H1 (cell line): ENCODE results near the gene BPIFB2. TPM values are rescaled to one million over a fixed set of nuclear protein-coding genes. Genes with fewer than 3 reads are reported as not detected.

Experiments
- CTCF ChIA-PET: fragments of 300-600 bp; sonication (Branson Sonifier 250); formaldehyde crosslinking; loops from one replicate; lab custom pipeline; 2021; ENCODE audit not compliant: partially characterized antibody; lab: Charles Lee
- POLR2A ChIA-PET: fragments of 300-600 bp; sonication (Branson Sonifier 250); formaldehyde crosslinking; loops from one replicate; lab custom pipeline; 2021; ENCODE audit warnings: inconsistent platforms; ENCODE audit not compliant: partially characterized antibody; lab: Charles Lee
- DNase-seq, 2 experiments: peaks; one replicate each; pipeline versions ENCODE4 v3.0.0 to v3.0.0-alpha.2; 2010 to 2022; ENCODE audit warnings: low spot score in 2 of 2, low read depth in 1 of 2, mixed read lengths in 1 of 2
- FAIRE-seq: peaks from 2 replicates; lab custom pipeline; 2011; peaks lifted over from hg19 to GRCh38; lab: Jason Lieb, UNC
- H2AFZ ChIP-seq: 2 replicates; pipeline ENCODE4 v1.8.1; 2012; ENCODE audit warnings: low read length, inconsistent platforms
- H2AK5ac ChIP-seq: 2 replicates; pipeline ENCODE4 v1.6.1; 2013; ENCODE audit warnings: low read depth, low read length
- H2BK120ac ChIP-seq: replicated peaks from 2 replicates; pipeline ENCODE3; 2013; ENCODE audit warnings: low read depth, low read length, inconsistent platforms
- H2BK12ac ChIP-seq: 2 replicates; pipeline ENCODE4 v1.6.1; 2013; ENCODE audit warnings: low read depth, low read length
- H2BK15ac ChIP-seq: 2 replicates; pipeline ENCODE4 v1.6.1; 2013; ENCODE audit warnings: low read length
- H2BK20ac ChIP-seq: 2 replicates; pipeline ENCODE4 v1.6.1; 2013; ENCODE audit warnings: low read length
- H2BK5ac ChIP-seq: 2 replicates; pipeline ENCODE4 v1.6.1; 2013; ENCODE audit warnings: low read depth, low read length
- H3K14ac ChIP-seq: 2 replicates; pipeline ENCODE4 v1.6.1; 2013; ENCODE audit warnings: inconsistent platforms; ENCODE audit not compliant: insufficient read length
- H3K18ac ChIP-seq: 2 replicates; pipeline ENCODE4 v1.6.1; 2013; ENCODE audit warnings: low read length; ENCODE audit errors: extremely low read depth
- H3K23ac ChIP-seq: 2 replicates; pipeline ENCODE4 v1.6.1; 2013; ENCODE audit warnings: inconsistent platforms; ENCODE audit not compliant: insufficient read length
- H3K23me2 ChIP-seq: 2 replicates; pipeline ENCODE4 v1.6.1; 2013; ENCODE audit warnings: low read depth, low read length
- H3K27ac ChIP-seq: 2 replicates; pipeline ENCODE4 v1.6.1; 2011; ENCODE audit warnings: low read depth, low read length, inconsistent platforms
- H3K27me3 ChIP-seq, 4 experiments: replicated peaks in 1 of 4; 1 replicate in 1 of 4; 2 replicates in 3 of 4; pipeline versions ENCODE4 v1.6.1 to v1.8.1; 2011 to 2013; ENCODE audit warnings: low read length in 3 of 4, mild to moderate bottlenecking in 3 of 4, inconsistent platforms in 2 of 4, mixed read lengths in 2 of 4, moderate library complexity in 1 of 4; ENCODE audit not compliant: control insufficient read depth in 3 of 4, insufficient read depth in 3 of 4; ENCODE audit errors: extremely low read depth in 1 of 4
- H3K36me3 ChIP-seq, 4 experiments: 2 replicates each; pipeline versions ENCODE4 v1.6.1 to v1.8.1; 2011 to 2013; ENCODE audit warnings: mild to moderate bottlenecking in 4 of 4, low read length in 3 of 4, moderate library complexity in 2 of 4, control low read depth in 1 of 4, inconsistent platforms in 1 of 4; ENCODE audit not compliant: insufficient read depth in 4 of 4, control insufficient read depth in 2 of 4
- H3K4ac ChIP-seq: replicated peaks from 2 replicates; pipeline ENCODE3; 2013; ENCODE audit warnings: low read length, low read depth, mixed read lengths, inconsistent platforms; ENCODE audit not compliant: insufficient read length
- H3K4me1 ChIP-seq, 4 experiments: replicated peaks in 1 of 4; 1 replicate in 1 of 4; 2 replicates in 3 of 4; pipeline versions ENCODE4 v1.6.1 to v1.8.1; 2011 to 2013; ENCODE audit warnings: low read length in 3 of 4, inconsistent platforms in 2 of 4, mixed read lengths in 1 of 4; ENCODE audit not compliant: insufficient read depth in 4 of 4, control insufficient read depth in 3 of 4
- H3K4me2 ChIP-seq, 2 experiments: 2 replicates each; pipeline versions ENCODE4 v1.6.1 to v1.8.1; 2011 to 2013; ENCODE audit warnings: low read depth in 2 of 2, low read length in 2 of 2, control low read depth in 1 of 2, inconsistent platforms in 1 of 2, mild to moderate bottlenecking in 1 of 2; ENCODE audit not compliant: insufficient read depth in 1 of 2
- H3K4me3 ChIP-seq, 4 experiments: fragments of 200-600, 300-600 bp in 1 of 4; sonication (generic), shearing (Covaris generic), sonication (Bioruptor Twin) in 1 of 4; 2 replicates each; pipeline versions ENCODE4 v1.5.1 to v1.8.1; 2011 to 2016; ENCODE audit warnings: low read length in 4 of 4, low read depth in 3 of 4, control low read depth in 2 of 4, inconsistent platforms in 2 of 4, mild to moderate bottlenecking in 2 of 4, mixed read lengths in 1 of 4, moderate library complexity in 1 of 4; ENCODE audit not compliant: insufficient read depth in 2 of 4; ENCODE audit errors: extremely low read depth in 1 of 4
- H3K56ac ChIP-seq: replicated peaks from 2 replicates; pipeline ENCODE3; 2013; ENCODE audit warnings: low read depth, mild to moderate bottlenecking, mixed read lengths, low read length, inconsistent platforms; ENCODE audit not compliant: insufficient read length
- H3K79me1 ChIP-seq: 2 replicates; pipeline ENCODE4 v1.6.1; 2013; ENCODE audit warnings: low read depth, low read length, control low read depth
- H3K79me2 ChIP-seq, 2 experiments: 2 replicates each; pipeline versions ENCODE4 v1.6.1 to v1.8.1; 2012 to 2013; ENCODE audit warnings: low read length in 2 of 2, mild to moderate bottlenecking in 2 of 2, inconsistent platforms in 1 of 2; ENCODE audit not compliant: insufficient read depth in 2 of 2, control insufficient read depth in 1 of 2
- H3K9ac ChIP-seq, 4 experiments: replicated peaks in 1 of 4; 1 replicate in 1 of 4; 2 replicates in 3 of 4; pipeline versions ENCODE4 v1.6.1 to v1.8.1; 2011 to 2013; ENCODE audit warnings: low read depth in 3 of 4, low read length in 3 of 4, control low read depth in 2 of 4, mild to moderate bottlenecking in 2 of 4, moderate library complexity in 2 of 4, inconsistent platforms in 1 of 4; ENCODE audit errors: extremely low read depth in 1 of 4
- H3K9me3 ChIP-seq, 2 experiments: 2 replicates each; pipeline versions ENCODE4 v1.6.1 to v1.8.1; 2012 to 2013; ENCODE audit warnings: mild to moderate bottlenecking in 2 of 2, moderate library complexity in 2 of 2, control low read depth in 1 of 2, inconsistent platforms in 1 of 2, low read depth in 1 of 2, low read length in 1 of 2, mixed read lengths in 1 of 2; ENCODE audit not compliant: insufficient read depth in 2 of 2
- H4K20me1 ChIP-seq, 2 experiments: replicated peaks in 1 of 2; 2 replicates each; pipeline versions ENCODE3 to v1.8.1; 2011 to 2013; ENCODE audit warnings: inconsistent platforms in 2 of 2, low read length in 2 of 2, mild to moderate bottlenecking in 1 of 2; ENCODE audit not compliant: insufficient read depth in 2 of 2, control insufficient read depth in 1 of 2
- H4K5ac ChIP-seq: 2 replicates; pipeline ENCODE4 v1.6.1; 2013; ENCODE audit warnings: low read length, low read depth, mixed read lengths, inconsistent platforms; ENCODE audit not compliant: insufficient read length
- H4K8ac ChIP-seq: 2 replicates; pipeline ENCODE4 v1.8.0; 2013; ENCODE audit warnings: mild to moderate bottlenecking, moderate library complexity, low read length, inconsistent platforms; ENCODE audit not compliant: insufficient read depth; ENCODE audit errors: extremely low read depth
- H4K91ac ChIP-seq: replicated peaks from 2 replicates; pipeline ENCODE3; 2013; ENCODE audit warnings: low read length, mixed read lengths, inconsistent platforms; ENCODE audit not compliant: insufficient read length
- BCL11A ChIP-seq, 2 experiments: IDR thresholded peaks; one replicate each; pipeline ENCODE4 v1.6.1; 2011; ENCODE audit warnings: low read depth in 2 of 2, low read length in 2 of 2, mild to moderate bottlenecking in 2 of 2
- EZH2 ChIP-seq: fragments of 200-600 bp; sonication (generic); IDR thresholded peaks from 2 replicates; pipeline ENCODE4 v1.7.1; 2012; ENCODE audit warnings: low read depth, mild to moderate bottlenecking, moderate library complexity, low read length, inconsistent platforms; ENCODE audit not compliant: severe bottlenecking
- FOSL1 ChIP-seq: IDR thresholded peaks from 2 replicates; pipeline ENCODE4 v1.6.1; 2011; ENCODE audit warnings: mild to moderate bottlenecking, low read depth, low read length, moderate library complexity; ENCODE audit not compliant: insufficient read depth
- HDAC6 ChIP-seq: IDR thresholded peaks from one replicate; pipeline ENCODE4 v1.7.1; 2012; ENCODE audit warnings: low read depth, mild to moderate bottlenecking, inconsistent platforms, low read length, moderate library complexity
- KDM1A ChIP-seq: fragments of 200-600, 300-600 bp; sonication (generic); IDR thresholded peaks from 2 replicates; pipeline ENCODE4 v1.7.1; 2016; ENCODE audit warnings: mild to moderate bottlenecking, low read length, borderline replicate concordance
- KDM5A ChIP-seq: fragments of 200-600 bp; IDR thresholded peaks from 2 replicates; pipeline ENCODE4 v1.7.1; 2012; ENCODE audit warnings: mild to moderate bottlenecking, low read length, inconsistent platforms, mixed read lengths
- POLR2A ChIP-seq, 2 experiments: IDR thresholded peaks; 1 replicate in 1 of 2; 2 replicates in 1 of 2; pipeline ENCODE4 v1.6.1; 2011; ENCODE audit warnings: low read depth in 2 of 2, low read length in 2 of 2, mild to moderate bottlenecking in 2 of 2; ENCODE audit errors: control extremely low read depth in 1 of 2
- USF2 ChIP-seq: IDR thresholded peaks from 2 replicates; pipeline ENCODE4 v1.6.1; 2011; ENCODE audit warnings: low read length, improper control_type of control experiment
- YY1 ChIP-seq: IDR thresholded peaks from 2 replicates; pipeline ENCODE4 v1.6.1; 2011; ENCODE audit warnings: low read depth, mild to moderate bottlenecking, low read length
- WGBS, 2 experiments: shearing (Covaris generic) in 1 of 2; methylation state at CpG; one replicate each; pipeline versions ENCODE4 v1.1.6 to v1.1.7; 2013 to 2015; ENCODE audit warnings: low lambda C conversion rate in 2 of 2, mixed read lengths in 2 of 2, inconsistent platforms in 1 of 2, low coverage in 1 of 2, missing lambda C conversion rate in 1 of 2; ENCODE audit not compliant: insufficient replicate concordance in 2 of 2, insufficient coverage in 1 of 2, insufficient read length in 1 of 2; ENCODE audit errors: extremely low coverage in 1 of 2, missing lambda C conversion rate in 1 of 2; 5-methylcytosine and 5-hydroxymethylcytosine counted together
- polyA plus RNA-seq, 7 experiments: library from polyadenylated mRNA; depleted of rRNA in 3 of 7; stranded (reverse) in 5 of 7; unstranded in 2 of 7; fragments of >200 nt in 5 of 7; fragments of 200-250 nt in 2 of 7; gene quantifications; 1 replicate in 5 of 7; 2 replicates in 1 of 7; 4 replicates in 1 of 7; pipeline versions ENCODE4 v1.2.1 to v1.2.3, GENCODE V29; 2011 to 2013; ENCODE audit warnings: missing spikeins in 2 of 7, mixed read lengths in 2 of 7
- total RNA-seq: library from RNA; stranded (reverse); fragmentation: NEBNext Ultra II Directional; extraction: Animal tissue kit (Norgen Biotek cat#: 25700); gene quantifications from 2 replicates; pipeline ENCODE4 v1.2.1, GENCODE V29; 2021

Gene BPIFB2
- total and polyA plus RNA-seq, 2 of the 8 experiments (the other 6 are each of a cell fraction or from before 2014, with no cell fraction given) = not detected

GRCh38 chr20:32960849-32961731, 46.4 kb upstream of the BPIFB2 start:
- no peak overlapping the region for H3K4ac ChIP-seq
- H3K36me3 ChIP-seq = no peaks in the 10 kb centered on the region
- H4K91ac ChIP-seq = no peak overlapping the region
- H3K56ac ChIP-seq = no peak overlapping the region
- no peak overlapping the region for H3K14ac ChIP-seq
- no peak overlapping the region for H3K27ac ChIP-seq
- ChIA-PET CTCF (interaction anchor here (0.5 to 1.8 kb wide), 4 partner anchors 16 to 135 kb away, joined by 3 to 13 read pairs (median 3); no protein-coding TSS in a partner anchor), POLR2A (no interaction called here)
- no peaks in the 10 kb centered on the region for H3K23me2 ChIP-seq
- H3K79me1 ChIP-seq = no peaks in the 10 kb centered on the region
- no peak overlapping the region for H2BK120ac ChIP-seq
- no peak overlapping the region for H2BK5ac ChIP-seq
- no peaks in the 10 kb centered on the region; a peak in 1 of 7 replicates for H3K4me1 ChIP-seq
- no peak overlapping the region for H3K4me3 ChIP-seq
- no peak overlapping the region for H3K9ac ChIP-seq
- H3K18ac ChIP-seq = no peak overlapping the region
- no peak overlapping the region for H2BK12ac ChIP-seq
- no peak overlapping the region for H3K23ac ChIP-seq
- H2BK15ac ChIP-seq = no peak overlapping the region
- H3K79me2 ChIP-seq = no peaks in the 10 kb centered on the region
- H3K27me3 ChIP-seq = peaks cover 0 to 4% (median 0%) of the 10 kb centered on the region in 4 experiments; a peak in 2 of 7 replicates
- no peak overlapping the region; the same call in 1 of the 2 replicates for H4K8ac ChIP-seq
- H2AFZ ChIP-seq = no peak overlapping the region
- H2AK5ac ChIP-seq = no peak overlapping the region
- FAIRE-seq (no peak), DNase-seq (no peak)
- WGBS, 2 experiments = 89% methylated on average over 27 of the region's 28 CpGs; no CpG with 5 or more reads in 1 of the 2 experiments
- H3K9me3 ChIP-seq = peaks cover 0 to 5% of the 10 kb centered on the region in 2 experiments; a peak in 1 of 4 replicates
- no peaks in the 10 kb centered on the region for H4K20me1 ChIP-seq
- no peak overlapping the region for H4K5ac ChIP-seq
- H3K4me2 ChIP-seq = no peak overlapping the region
- no peak overlapping the region for H2BK20ac ChIP-seq
- TF ChIP-seq YY1 = no peak
- no peak for TF ChIP-seq POLR2A (IDR thresholded peaks at IDR 0.05; ENCODE audit: control extremely low read depth in 1 of 2, low read depth in 2 of 2, low read length in 2 of 2)
- no peak for TF ChIP-seq BCL11A (IDR thresholded peaks at IDR 0.05; ENCODE audit: low read depth in 2 of 2, low read length in 2 of 2)
- TF ChIP-seq KDM5A = no peak
- TF ChIP-seq KDM1A = no peak
- no peak for TF ChIP-seq USF2
- TF ChIP-seq FOSL1 = no peak
- TF ChIP-seq HDAC6 = no peak
- no peak for TF ChIP-seq EZH2
